DMS79 (cell line): ENCODE measurements around the gene GNG2.
A peak's percentile ranks its signal among the peaks of the same experiment; 100 is the strongest.

Experiments
- DNase-seq: peaks from one replicate; lab custom pipeline; 2025; lab: John Stamatoyannopoulos, UW

GNG2 gene

DNA sequence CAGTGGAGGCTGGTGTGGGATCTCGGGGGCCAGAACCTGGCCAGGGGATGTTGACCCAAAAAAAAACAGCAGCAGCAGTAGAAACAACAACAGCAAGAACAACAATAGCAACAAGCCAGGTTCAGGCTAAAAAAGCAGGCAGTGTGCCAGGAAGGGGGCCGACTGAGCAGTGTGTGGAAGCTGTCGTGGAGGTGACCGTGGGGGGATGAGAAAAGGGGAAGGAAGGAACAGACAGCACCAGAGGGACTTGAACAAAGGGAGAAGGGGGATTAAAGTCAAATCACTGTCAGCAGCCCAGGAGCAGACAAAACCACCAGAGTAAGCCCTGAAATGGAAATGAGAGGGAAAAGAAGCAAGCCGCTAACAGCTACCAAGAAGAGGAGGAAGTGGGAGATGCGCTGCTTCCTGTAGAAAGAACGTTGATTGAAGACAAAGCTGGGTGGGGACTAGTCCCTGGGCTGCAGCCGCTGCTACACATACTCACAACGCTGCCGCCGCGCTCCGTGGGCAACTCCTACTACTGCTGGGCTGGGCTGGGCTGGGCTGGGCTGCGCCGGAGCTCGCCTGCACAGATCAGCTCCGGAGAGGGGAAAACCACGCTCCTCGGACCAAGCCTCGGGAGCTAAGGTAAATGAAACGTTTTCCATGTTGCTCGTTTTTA, at the start of gene GNG2:
Gene GNG2, plus strand, starts transcription at position 449 of the 661 bp plus-strand sequence. CDS start 90,067 bp downstream, outside the sequence.
- peak; percentile 77 for DNase-seq

DNA sequence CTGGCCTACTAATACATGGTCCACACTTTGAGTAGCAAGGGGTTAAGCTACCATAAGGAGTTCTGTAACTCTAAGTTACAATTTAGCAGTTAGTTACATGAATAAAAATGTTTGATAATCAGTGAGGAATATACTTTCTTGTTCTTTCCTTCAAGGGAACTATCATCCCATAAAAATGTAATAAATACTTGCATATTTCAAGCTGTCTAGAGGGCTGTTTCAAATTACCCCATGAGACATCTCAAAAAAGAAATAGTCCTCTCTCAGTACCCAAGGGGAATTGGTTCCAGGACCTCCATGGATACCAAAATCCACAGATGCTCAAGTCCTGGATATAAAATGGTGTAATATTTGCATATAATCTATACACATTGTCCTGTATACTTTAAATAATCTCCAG, 48.7 kb upstream of the GNG2 start:
- DNase-seq = no peak

DNA sequence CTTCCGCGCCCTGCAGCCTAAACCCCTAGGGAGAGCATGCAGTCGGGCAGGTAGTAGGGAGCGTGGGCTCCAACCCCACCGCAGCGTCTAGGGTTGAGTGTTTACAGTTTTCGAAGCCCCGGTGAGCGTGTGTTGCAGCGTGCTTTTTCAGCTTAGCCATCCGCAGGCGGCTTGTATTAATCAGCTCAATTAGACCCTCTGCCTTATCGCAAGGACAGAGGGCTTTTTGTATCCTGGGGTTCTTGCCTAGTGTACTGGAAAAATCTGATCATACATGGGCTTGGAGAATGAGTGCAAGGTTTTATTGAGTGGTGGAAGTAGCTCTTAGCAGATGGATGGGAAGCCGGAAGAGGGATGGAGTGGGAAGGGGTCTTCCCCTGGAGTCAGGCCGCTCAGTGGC, 44.4 kb upstream of the GNG2 start:
- DNase-seq = no peak

DNA sequence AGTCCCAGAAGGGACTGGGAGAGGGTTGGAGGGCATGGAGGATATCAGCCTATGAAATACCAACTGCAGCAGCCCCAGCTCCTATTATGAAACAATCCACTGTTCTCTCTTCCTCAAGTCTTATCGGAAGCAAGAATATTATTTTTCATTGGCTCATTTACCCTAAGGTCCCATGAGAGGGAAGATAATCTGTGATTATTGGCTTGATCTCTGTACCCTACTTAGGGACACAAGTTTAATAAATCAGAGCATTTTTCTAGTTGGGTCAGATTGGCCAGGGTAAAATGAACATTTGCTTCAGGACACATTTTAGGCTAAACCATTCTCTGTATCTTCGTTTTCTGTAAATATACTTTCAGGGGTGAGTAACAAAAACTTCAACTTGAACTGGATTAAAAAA, 43.1 kb upstream of the GNG2 start:
- no peak for DNase-seq

DNA sequence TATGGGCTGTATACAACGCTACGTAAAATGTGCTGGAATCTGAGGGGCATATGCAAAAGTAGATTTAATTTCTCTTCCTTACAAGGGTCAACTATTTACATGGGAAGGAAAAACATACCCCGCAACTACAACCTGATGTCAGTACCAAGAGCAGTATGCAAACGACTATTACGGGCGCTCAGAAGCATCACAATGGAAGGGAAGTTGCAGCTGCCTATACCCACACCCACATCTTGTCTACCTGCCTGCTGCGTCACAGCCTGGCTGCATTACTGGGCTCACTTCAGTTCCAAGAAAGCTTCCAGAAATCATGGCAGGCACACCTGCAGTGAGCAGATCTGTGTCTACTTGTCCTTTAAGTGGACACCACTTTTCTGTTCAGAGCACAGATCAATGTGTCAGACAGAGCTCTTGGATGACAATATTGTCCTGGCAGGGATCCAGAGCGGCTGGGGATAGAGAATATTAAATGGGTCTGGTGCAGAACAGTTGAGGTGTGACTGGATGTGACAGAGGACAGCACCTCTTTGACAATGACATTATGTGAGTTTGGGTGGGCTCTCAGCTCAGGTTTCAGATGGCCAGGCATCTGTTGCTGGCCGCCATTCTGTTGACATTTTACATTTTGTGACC, 41.5 kb upstream of the GNG2 start:
- DNase-seq = peak; percentile 77

DNA sequence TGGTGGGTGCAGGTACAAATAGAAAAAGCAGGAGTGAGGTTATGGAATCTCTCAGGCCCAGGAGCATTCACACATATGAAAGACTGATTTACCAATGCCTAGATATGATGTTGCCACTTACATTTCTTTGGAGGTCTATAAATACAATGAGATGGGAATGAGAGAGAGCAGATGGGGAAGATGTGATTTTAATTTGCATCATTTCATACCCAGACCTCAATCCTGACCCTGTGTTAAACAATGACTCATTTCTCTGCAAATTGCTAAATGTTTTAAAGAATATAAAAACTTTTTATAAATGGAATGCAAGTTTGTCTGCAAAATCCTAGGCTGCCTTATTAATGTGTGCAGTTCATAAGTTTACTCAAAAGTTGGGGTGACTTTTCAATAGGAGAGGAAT, 38.6 kb upstream of the GNG2 start:
- no peak for DNase-seq

DNA sequence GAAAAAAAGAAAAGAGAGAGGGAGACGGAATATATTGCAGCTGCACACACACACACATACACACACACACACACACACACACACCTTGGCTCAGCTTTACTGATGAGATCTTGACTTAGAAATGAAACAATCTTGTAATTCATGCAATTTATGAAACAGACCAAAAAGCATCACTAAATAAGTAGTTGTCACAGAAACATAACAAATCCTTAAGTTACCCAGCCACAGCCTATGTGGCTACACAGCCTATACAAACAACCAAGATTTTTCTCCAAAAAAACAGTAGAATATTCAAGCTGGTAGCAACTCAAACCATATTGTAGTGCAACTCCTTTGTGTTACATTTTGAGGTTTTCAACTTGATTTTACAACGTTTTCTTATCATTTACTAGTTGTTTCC, 37.9 kb upstream of the GNG2 start:
- no peak for DNase-seq

DNA sequence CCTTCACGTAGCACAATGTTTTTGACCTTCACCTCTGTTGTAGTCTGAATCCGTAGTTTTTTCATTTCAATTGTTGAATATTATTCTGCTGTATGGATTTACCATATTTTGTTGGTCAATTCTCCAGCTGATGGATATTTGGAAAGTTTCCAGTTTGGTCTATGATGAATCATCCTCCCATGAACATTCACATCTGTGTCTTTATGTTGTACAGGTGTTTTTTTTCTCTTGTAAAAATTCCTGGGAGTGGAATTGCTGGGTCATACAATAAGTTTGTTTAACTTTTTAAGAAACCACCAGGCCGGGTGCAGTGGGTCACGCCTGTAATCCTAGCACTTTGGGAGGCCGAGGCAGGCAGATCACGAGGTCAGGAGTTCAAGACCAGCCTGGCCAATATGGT, 36.7 kb upstream of the GNG2 start:
- no peak for DNase-seq

DNA sequence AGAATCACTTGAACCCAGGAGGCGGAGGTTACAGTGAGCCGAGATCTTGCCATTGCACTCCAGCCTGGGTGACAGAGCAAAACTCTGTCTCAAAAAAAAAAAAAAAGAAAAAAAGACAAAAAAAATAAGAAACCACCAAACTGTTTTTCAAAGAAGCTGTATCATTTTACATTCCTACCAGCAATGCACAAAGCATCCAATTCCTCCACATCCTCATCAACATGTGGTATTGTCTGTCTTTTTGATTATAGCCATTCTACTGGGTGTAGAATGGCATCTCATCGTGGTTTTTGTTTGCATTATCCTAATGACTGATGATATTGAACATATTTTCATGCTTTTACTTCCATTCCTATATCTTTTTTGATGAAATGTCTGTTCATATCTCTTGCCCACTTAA, 36.2 kb upstream of the GNG2 start:
- no peak for DNase-seq

DNA sequence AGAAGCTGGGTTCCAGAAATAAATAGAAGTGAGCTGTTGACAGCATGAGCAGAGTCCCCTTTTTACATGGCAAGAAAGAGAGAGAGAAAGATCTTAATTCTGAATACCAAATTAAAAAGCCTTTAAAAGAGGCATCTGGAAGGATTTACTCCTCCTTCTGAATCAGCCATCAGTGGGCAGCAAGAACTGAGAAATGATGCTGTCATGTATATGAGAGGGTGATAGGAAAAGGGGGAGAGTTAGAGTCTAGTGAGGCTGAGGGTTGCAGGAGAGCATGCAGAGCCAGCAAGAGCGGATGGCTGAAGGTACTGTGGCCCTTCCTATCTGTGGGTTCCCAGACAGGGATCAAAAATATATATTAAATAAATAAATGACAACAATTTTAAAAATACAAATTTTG, 34.5 kb upstream of the GNG2 start:
- no peak for DNase-seq

DNA sequence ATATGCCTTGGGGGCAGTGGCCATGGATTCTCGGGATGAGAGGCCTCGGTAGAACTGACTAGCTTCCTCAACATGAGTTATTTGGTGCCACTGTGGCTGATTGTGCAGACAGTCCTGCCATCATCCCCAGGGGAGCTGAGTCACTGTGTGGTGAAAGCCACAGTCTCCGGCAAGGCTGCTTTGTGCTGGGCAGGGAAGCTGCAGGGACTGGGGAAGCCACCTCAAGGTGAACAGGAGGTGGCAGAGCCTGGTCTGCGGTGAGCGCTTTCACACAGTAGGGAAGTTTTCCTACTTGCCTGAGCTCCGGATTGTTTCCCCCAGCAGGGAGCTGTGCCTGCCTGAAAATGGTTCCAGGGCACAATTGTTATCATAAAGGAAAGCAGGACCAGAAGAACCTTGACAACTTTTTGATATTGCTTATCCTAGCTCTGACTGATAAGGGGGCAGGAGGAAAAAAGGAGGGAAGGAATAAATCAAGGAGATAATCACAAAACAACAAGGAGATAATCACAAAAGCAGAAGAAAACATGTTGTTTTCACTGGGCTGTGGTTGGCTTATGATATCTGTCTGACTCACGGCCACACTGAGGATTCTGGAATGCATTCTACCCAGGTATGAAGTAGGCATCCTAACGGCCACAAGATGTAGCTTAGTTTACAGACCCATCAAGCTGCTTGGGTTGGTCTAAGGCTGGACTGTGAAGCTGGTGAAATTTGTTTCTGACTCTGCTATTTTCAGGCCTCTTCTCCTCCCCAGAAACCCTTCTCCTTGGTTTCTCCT, 32.2 kb upstream of the GNG2 start:
- no peak for DNase-seq

DNA sequence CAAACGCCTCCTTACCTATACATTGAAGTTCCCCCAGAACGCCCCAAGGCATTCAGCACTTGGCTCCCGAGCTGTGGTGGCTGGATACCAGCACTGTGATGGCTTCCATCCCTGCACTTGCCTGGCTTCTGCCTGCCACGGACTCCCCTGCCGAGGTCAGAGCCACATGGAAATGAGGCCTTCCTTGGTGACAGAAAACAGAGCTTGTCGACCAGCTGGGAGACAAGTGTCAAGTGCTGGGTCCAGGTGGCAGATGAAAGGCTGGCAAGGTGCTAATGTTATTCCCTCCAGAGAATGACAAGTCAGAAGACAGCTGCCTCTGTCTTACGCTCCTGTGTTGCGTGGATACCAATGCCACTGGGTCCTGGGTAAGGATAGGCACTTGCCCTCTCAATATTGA, 26.2 kb upstream of the GNG2 start:
- DNase-seq = no peak

DNA sequence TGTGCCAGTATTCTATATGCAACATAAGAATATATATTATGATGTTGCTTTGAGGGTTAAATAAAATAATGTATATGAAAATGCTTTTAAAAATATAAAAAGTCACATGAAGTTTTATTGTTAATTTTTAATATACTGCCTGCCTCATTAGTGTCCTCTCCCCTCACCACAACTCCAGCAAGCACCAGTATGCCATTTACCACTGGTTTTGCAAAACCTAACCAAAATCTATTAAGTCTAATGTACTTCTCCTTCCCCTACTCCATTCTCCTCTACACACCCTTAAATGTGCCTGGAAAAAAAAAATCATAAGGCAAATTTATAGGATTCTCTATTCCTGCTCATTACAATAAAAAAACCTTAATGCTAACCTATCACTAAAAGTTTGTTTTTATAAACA, 24.0 kb upstream of the GNG2 start:
- DNase-seq = no peak

DNA sequence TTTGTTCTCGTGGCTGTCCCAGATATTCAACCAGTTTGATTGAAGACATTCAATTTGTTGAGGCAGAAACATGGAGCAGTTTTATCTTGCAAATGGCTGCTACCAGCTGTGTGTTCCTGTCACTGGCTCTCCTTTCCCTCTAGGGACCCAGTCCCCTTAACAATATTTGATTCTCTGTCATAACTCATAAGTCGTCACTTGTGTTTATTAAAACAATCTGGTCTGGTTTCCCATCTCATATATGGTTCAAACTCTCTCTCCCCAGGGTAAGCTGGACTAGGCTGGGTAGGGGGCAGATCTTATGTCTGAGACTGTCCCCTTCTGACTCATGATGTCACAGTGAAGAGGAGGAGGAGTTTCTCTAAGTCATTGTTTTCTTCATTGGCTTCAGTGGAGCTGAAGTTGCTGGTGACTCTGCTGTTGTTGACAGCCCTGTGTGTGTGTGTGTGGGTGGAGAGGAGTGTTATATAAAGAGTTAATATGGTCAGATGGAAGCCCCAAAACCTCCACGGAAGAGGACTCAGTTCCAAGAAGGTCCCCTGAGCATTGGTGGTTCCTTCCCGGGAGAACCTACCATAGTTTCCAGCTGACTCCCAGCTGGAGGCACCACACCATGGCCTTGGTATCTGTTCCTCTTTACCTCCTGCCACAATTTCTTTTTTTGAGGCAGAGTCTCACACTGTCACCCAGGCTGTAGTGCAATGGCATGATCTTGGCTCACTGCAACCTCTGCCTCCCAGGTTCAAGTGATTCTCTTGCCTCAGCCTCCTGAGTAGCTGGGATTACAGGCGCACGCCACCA, 16.1 kb upstream of the GNG2 start:
- no peak for DNase-seq

DNA sequence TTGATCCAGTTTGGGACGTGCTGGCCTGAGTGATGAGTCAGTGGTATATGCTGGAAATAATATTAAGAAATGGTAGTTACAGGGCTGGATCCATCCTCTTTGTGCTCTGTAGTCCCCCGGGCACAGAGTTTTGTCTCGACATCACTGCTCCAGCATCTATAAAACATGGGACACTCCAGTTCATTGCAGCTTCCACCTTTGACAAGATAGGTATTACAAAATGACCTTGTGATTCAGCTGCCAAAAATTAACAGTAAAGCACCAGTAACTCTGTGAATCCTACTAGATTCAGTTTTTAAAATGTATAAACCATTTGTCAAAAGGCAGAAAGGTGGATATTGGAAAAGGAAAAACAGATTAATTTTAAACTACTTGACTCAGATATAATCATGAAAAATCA, 14.6 kb upstream of the GNG2 start:
- DNase-seq = no peak

DNA sequence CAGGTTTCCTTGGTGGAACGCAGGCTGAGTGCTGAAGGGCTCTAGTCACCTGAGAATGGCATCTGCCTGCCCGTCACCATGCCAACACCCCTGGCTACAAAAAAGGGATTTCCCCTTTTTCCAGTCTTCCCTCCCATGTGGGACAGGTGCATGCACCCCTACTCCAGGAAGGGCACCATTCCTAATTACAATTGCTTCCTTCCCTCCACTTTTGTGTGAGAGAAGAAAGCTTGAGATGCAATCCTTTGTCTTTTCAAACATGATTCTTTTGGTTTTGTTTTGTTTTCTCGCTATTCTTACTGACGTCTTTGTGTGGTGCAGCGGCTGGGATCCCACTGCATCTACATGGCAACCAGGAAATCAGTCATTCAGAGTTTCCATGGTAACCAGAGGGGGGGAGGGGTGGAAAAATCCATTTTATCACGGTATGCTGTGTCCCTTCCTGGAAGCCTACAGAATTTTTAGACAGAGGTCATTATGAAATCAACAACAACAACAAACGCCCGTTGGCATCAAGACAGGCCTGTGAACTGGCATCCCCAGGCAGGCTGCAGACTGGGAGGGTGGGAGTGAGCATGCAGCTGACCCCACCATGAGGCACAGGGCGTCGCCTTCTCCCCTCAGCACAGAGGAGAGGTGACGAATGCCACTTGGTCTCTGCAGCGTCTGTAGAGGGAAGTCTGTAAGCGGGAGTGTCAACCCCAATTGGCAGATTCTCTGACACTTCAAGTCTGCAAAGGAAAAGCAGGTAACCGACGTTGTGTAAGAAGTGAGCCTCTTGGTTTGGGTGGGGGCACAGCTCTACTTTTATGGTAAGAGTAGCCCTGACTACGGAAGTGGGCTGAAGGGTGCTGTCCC, 13.6 kb upstream of the GNG2 start:
- DNase-seq = peak; percentile 94

DNA sequence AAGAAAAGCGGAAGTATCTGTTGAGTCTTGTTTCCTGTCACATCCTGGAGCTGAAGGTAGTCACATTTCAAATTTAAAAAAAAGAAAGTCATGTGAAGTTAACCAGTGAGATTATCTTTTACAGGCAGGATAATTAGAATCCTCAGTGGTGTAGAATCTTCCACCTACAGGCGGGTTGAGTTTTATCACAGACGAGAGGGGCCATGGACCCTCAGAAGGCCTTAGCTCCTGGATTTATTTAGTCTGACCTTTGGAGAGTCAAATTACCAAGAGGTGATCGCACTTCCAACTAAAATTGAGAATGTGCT, 13.0 kb upstream of the GNG2 start:
- DNase-seq = no peak

DNA sequence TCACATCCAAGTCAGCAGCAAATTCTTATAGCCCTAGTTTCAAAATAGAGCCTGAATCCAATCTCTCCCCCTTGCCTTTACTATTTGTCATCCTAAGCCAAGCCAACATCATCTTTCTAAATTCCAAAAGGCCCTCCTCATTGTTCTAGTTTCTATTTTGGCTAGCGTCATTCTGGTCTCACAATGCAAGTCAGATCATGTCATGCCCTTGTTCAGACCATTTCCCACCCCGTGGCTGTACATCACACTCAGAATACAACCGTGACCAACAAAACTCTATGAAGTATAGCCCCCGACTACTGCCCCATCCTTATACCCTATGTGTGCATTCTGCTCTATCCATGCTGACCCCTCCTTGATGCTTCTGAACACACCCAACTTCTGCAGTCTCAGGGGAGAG, 12.3 kb upstream of the GNG2 start:
- DNase-seq = no peak

DNA sequence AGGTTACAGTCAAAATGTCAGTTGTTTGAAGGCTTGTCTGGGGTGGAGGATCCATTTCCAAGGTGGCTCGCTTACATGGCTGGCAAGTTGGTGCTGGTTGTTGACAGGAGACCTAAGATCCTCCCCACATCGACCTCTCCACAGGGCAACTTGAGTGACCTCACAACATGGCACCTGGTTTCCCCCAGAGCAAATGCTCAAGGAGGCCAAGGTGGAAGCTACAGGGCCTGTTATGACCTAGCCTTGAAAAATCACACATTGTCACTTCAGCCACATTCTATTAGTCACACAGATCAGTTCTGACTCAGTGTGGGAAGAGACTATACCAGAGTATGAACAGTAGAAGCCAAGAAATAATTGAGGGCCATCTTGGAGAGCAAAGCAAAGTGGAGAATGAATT, 11.3 kb upstream of the GNG2 start:
- DNase-seq = no peak

DNA sequence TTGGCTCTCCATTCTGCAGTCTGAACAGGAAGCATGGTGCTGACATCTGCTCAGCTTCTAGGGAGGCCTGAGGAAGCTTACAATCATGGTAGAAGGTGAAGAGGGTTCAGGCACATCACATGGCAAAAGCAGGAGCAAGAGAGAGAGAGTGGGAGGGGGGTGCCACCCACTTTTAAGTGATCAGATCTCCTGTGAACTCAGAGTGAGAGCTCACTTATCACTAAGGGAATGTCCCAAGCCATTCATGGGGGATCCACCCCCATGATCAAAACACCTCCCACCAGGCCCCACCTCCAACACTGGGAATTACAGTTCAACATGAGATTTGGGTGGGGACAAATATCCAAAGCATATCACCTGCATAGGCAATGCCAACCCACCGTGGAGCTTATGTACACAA, 9.8 kb upstream of the GNG2 start:
- no peak for DNase-seq

DNA sequence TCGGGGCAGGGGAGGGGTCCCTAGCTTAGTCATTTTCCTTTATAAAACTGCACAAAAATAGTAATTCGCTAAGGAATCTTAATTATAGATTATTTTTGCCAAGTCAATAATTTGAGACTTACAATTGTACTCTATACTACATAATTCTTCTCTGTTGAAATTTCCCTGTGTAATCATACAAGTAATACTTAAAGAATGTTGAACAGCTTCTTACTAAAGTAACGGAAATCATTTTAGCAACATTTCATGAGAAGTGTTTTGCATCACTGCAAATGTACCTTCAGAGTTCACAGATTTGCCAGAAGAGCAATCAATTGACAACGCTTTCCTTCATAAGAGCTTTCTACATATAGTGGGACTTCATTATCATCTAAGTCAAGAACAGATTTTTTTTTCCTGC, 7.9 kb upstream of the GNG2 start:
- DNase-seq = no peak

DNA sequence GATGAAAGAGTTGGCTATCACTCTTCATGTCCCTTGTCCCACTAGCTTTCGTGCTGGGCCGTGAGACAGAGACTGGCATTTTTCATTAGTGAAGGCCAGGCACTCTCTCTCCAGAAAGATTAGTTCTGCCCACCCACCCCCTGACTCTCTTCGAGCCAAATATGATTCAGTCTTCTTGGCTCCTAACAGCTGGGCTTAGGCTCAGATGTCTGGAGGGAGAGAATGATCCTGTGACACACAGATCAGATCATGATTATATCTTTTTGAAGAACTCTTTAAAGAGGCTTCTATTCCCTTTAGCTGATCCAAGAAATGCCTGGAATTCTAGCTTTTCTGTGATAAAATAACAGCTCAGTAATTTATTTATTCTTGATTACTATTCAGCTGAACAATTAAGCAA, 5.2 kb upstream of the GNG2 start:
- no peak for DNase-seq
